Astrocyte (in vitro differentiated cells and primary cell): ENCODE measurements around the gene OOSP3. TPM values are rescaled to one million over a fixed set of nuclear protein-coding genes. Genes with fewer than 3 reads are reported as not detected.
"Not testable (repeated sequence)": the region's sequence is repeated elsewhere in the genome, so short reads cannot be mapped to it uniquely, and the experiment has no call there.

Source experiments
- DNase-seq: peaks from one replicate; pipeline ENCODE4 v3.0.0-alpha.2; 2010; ENCODE audit warnings: low read depth
- FAIRE-seq: peaks from 2 replicates; lab custom pipeline; 2011; peaks lifted over from hg19 to GRCh38; lab: Jason Lieb, UNC
- H2AFZ ChIP-seq: 2 replicates; pipeline ENCODE4 v1.6.0; 2012; ENCODE audit warnings: low read depth, low read length, inconsistent platforms
- H3K27ac ChIP-seq: 2 replicates; pipeline ENCODE4 v1.5.1; 2011; ENCODE audit warnings: low read depth, low read length, inconsistent platforms
- H3K27me3 ChIP-seq: 2 replicates; pipeline ENCODE4 v1.6.0; 2011; ENCODE audit warnings: low read length, inconsistent platforms; ENCODE audit not compliant: insufficient read depth
- H3K36me3 ChIP-seq: 2 replicates; pipeline ENCODE4 v1.5.1; 2011; ENCODE audit warnings: low read length, inconsistent platforms; ENCODE audit not compliant: insufficient read depth
- H3K4me1 ChIP-seq: 2 replicates; pipeline ENCODE4 v1.5.1; 2011; ENCODE audit warnings: low read length, inconsistent platforms; ENCODE audit not compliant: insufficient read depth
- H3K4me2 ChIP-seq: 2 replicates; pipeline ENCODE4 v1.6.0; 2012; ENCODE audit warnings: low read length, inconsistent platforms
- H3K4me3 ChIP-seq: 2 replicates; pipeline ENCODE4 v1.5.1; 2011; ENCODE audit warnings: low read depth, mild to moderate bottlenecking, low read length, inconsistent platforms; ENCODE audit not compliant: insufficient read depth
- H3K79me2 ChIP-seq: 2 replicates; pipeline ENCODE4 v1.6.0; 2012; ENCODE audit warnings: mild to moderate bottlenecking, low read length, inconsistent platforms; ENCODE audit not compliant: insufficient read depth
- H3K9ac ChIP-seq: 2 replicates; pipeline ENCODE4 v1.6.0; 2012; ENCODE audit warnings: mild to moderate bottlenecking, low read length, inconsistent platforms
- H3K9me3 ChIP-seq: 2 replicates; pipeline ENCODE4 v1.5.1; 2012; ENCODE audit warnings: low read depth, mild to moderate bottlenecking, low read length, inconsistent platforms; ENCODE audit not compliant: insufficient read depth
- H4K20me1 ChIP-seq: 2 replicates; pipeline ENCODE4 v1.6.0; 2012; ENCODE audit warnings: low read length, inconsistent platforms; ENCODE audit not compliant: insufficient read depth
- H3K27ac Mint-ChIP-seq: one replicate; pipeline ENCODE4 v1.8.0; 2021; ENCODE audit warnings: mild to moderate bottlenecking, mixed read lengths; ENCODE audit not compliant: unreplicated experiment
- H3K27me3 Mint-ChIP-seq: one replicate; pipeline ENCODE4 v1.8.0; 2021; ENCODE audit warnings: low read depth, mixed read lengths; ENCODE audit not compliant: unreplicated experiment
- H3K36me3 Mint-ChIP-seq: one replicate; pipeline ENCODE4 v1.8.0; 2021; ENCODE audit warnings: low read depth, mixed read lengths; ENCODE audit not compliant: unreplicated experiment
- H3K4me1 Mint-ChIP-seq: one replicate; pipeline ENCODE4 v1.8.0; 2021; ENCODE audit warnings: low read depth, mixed read lengths; ENCODE audit not compliant: unreplicated experiment
- H3K4me3 Mint-ChIP-seq: one replicate; pipeline ENCODE4 v1.8.0; 2021; ENCODE audit warnings: mild to moderate bottlenecking, moderate library complexity, mixed read lengths; ENCODE audit not compliant: unreplicated experiment
- H3K9me3 Mint-ChIP-seq: one replicate; pipeline ENCODE4 v1.8.0; 2021; ENCODE audit warnings: mild to moderate bottlenecking, mixed read lengths; ENCODE audit not compliant: unreplicated experiment
- CTCF ChIP-seq: IDR thresholded peaks from 2 replicates; pipeline ENCODE4 v1.5.1; 2011; ENCODE audit warnings: low read depth, mild to moderate bottlenecking, inconsistent platforms, low read length, moderate library complexity; ENCODE audit not compliant: insufficient read depth
- EZH2 ChIP-seq: IDR thresholded peaks from 2 replicates; pipeline ENCODE4 v1.6.1; 2012; ENCODE audit warnings: mild to moderate bottlenecking, low read length, inconsistent platforms; ENCODE audit not compliant: insufficient read depth
- total RNA-seq: library from RNA; stranded (reverse); gene quantifications from 2 replicates; pipeline ENCODE4 v1.2.1, GENCODE V29; 2021

The OOSP3 gene
- total RNA-seq, 1 donor from 2014 or later: not detected

- Mint-ChIP-seq H3K27me3 (no peaks in the 10 kb centered on the region), H3K27ac (no peak overlapping the region), H3K4me1 (no peaks in the 10 kb centered on the region), H3K9me3 (peaks cover 8% of the 10 kb centered on the region), H3K36me3 (no peaks in the 10 kb centered on the region), H3K4me3 (no peak overlapping the region)
- DNase-seq: no peak
- Histone ChIP-seq H3K9ac (no peak overlapping the region), H3K4me2 (no peak overlapping the region), H3K36me3 (no peaks in the 10 kb centered on the region), H3K27ac (no peak overlapping the region), H3K27me3 (no peaks in the 10 kb centered on the region), H3K4me3 (no peak overlapping the region), H3K79me2 (no peaks in the 10 kb centered on the region), H3K4me1 (no peaks in the 10 kb centered on the region), H4K20me1 (no peaks in the 10 kb centered on the region), H2AFZ (no peak overlapping the region), H3K9me3 (no peaks in the 10 kb centered on the region)
- no peak for TF ChIP-seq CTCF
- TF ChIP-seq EZH2: no peak
- no peak for FAIRE-seq
Observed at GRCh38 chr11:59883597-59883996, 5.0 kb downstream of the OOSP3 start.

- not testable (repeated sequence) for H3K79me2 ChIP-seq, H3K4me3 Mint-ChIP-seq, H3K4me1 ChIP-seq, H3K27me3 ChIP-seq, H3K4me1 Mint-ChIP-seq, H3K27ac Mint-ChIP-seq, H2AFZ ChIP-seq, DNase-seq, H3K9ac ChIP-seq, H3K36me3 Mint-ChIP-seq, H3K27ac ChIP-seq, H3K36me3 ChIP-seq, H3K4me2 ChIP-seq, H3K27me3 Mint-ChIP-seq, H3K9me3 ChIP-seq, H4K20me1 ChIP-seq, H3K4me3 ChIP-seq, FAIRE-seq
- H3K9me3 Mint-ChIP-seq: peaks cover 22% of the 10 kb centered on the region
Observed at GRCh38 chr11:59887156-59887555, 8.6 kb downstream of the OOSP3 start.

- Histone ChIP-seq H3K4me2 (no peak overlapping the region), H4K20me1 (no peaks in the 10 kb centered on the region), H3K79me2 (no peaks in the 10 kb centered on the region), H3K4me1 (no peaks in the 10 kb centered on the region), H3K36me3 (no peaks in the 10 kb centered on the region), H3K9ac (no peak overlapping the region), H3K4me3 (no peak overlapping the region), H3K27ac (no peak overlapping the region), H3K27me3 (no peaks in the 10 kb centered on the region), H2AFZ (no peak overlapping the region), H3K9me3 (no peaks in the 10 kb centered on the region)
- H3K27me3 Mint-ChIP-seq: no peaks in the 10 kb centered on the region
- peaks cover 6% of the 10 kb centered on the region for H3K4me1 Mint-ChIP-seq
- FAIRE-seq (no peak), DNase-seq (peak; percentile 10)
- peak overlapping the region; percentile 75 for H3K27ac Mint-ChIP-seq
- no peaks in the 10 kb centered on the region for H3K36me3 Mint-ChIP-seq
- TF ChIP-seq EZH2 (no peak), CTCF (no peak)
- H3K4me3 Mint-ChIP-seq: no peak overlapping the region
- H3K9me3 Mint-ChIP-seq: peaks cover 20% of the 10 kb centered on the region
Observed at GRCh38 chr11:59891781-59892181, 13.2 kb downstream of the OOSP3 start.
